GM18867 (cell line): ENCODE results near the gene NGLY1.

Source experiments
- ATAC-seq: cut with Tn5 transposase; IDR thresholded peaks from one replicate; pipeline ENCODE4 v1.9.1; 2021; ENCODE audit warnings: mild to moderate bottlenecking, moderate library complexity; ENCODE audit not compliant: unreplicated experiment

NGLY1 gene

GRCh38 chr3:25713341-25713985 is 69.8 kb downstream of the NGLY1 start:
- no peak for ATAC-seq

- ATAC-seq = no peak
These were observed 72.2 kb downstream of the NGLY1 start for GRCh38 chr3:25711090-25711489.

- no peak for ATAC-seq
These were observed 75.2 kb downstream of the NGLY1 start for GRCh38 chr3:25708036-25708435.

GRCh38 chr3:25707268-25707926 is 75.8 kb downstream of the NGLY1 start:
- ATAC-seq = no peak

- ATAC-seq = no peak
These were observed 77.0 kb downstream of the NGLY1 start for GRCh38 chr3:25706213-25706612.

GRCh38 chr3:25697553-25697952 is 85.7 kb downstream of the NGLY1 start:
- ATAC-seq = no peak

- ATAC-seq = no peak
These were observed 87.4 kb downstream of the NGLY1 start for GRCh38 chr3:25695731-25696420.

GRCh38 chr3:25693238-25693637 is 90.0 kb downstream of the NGLY1 start:
- no peak for ATAC-seq

- no peak for ATAC-seq
These were observed 90.9 kb downstream of the NGLY1 start for GRCh38 chr3:25692341-25692740.

- no peak for ATAC-seq
These were observed 92.3 kb downstream of the NGLY1 start for GRCh38 chr3:25690768-25691533.

- no peak for ATAC-seq
These were observed 94.0 kb downstream of the NGLY1 start for GRCh38 chr3:25689226-25689625.

- ATAC-seq = no peak
These were observed 95.5 kb downstream of the NGLY1 start for GRCh38 chr3:25687742-25688141.

GRCh38 chr3:25686766-25687165 is 96.5 kb downstream of the NGLY1 start:
- no peak for ATAC-seq

- ATAC-seq = no peak
These were observed 99.4 kb downstream of the NGLY1 start for GRCh38 chr3:25683882-25684281.

GRCh38 chr3:25683410-25683809 is 99.8 kb downstream of the NGLY1 start:
- ATAC-seq = no peak

GRCh38 chr3:25679642-25680302 is 103.5 kb downstream of the NGLY1 start:
- ATAC-seq = no peak

- ATAC-seq = no peak
These were observed 104.1 kb downstream of the NGLY1 start for GRCh38 chr3:25679166-25679565.

GRCh38 chr3:25678581-25678980 is 104.7 kb downstream of the NGLY1 start:
- no peak for ATAC-seq

- no peak for ATAC-seq
These were observed 106.1 kb downstream of the NGLY1 start for GRCh38 chr3:25677121-25677520.

- no peak for ATAC-seq
These were observed 108.6 kb downstream of the NGLY1 start for GRCh38 chr3:25674670-25675069.

- ATAC-seq = no peak
These were observed 109.4 kb downstream of the NGLY1 start for GRCh38 chr3:25673738-25674298.
